ENCODE measurements around the gene SCTR. TPM values are rescaled to one million over a fixed set of nuclear protein-coding genes. Genes with fewer than 3 reads are reported as not detected.

Gene SCTR
- total and polyA plus RNA-seq, 4 donors, result 4.6 to 42.7 (median 28.0) TPM

- DNase-seq (no peak), ATAC-seq (ENCODE audit: insufficient read depth, low FRiP score) (no peak)
- Histone ChIP-seq H3K9ac (ENCODE audit: insufficient read depth in 1 of 2, low read length in 2 of 2) (no peak overlapping the region), H3K36me3 (ENCODE audit: control insufficient read depth in 4 of 4, insufficient read depth in 4 of 4, low read length in 4 of 4) (no peaks in the 10 kb centered on the region), H3K27ac (ENCODE audit: low read depth in 1 of 2, low read length in 1 of 2) (no peak overlapping the region), H3K9me3 (ENCODE audit: control insufficient read depth in 4 of 4, insufficient read depth in 3 of 4, low read length in 3 of 4) (no peaks in the 10 kb centered on the region), H3K27me3 (ENCODE audit: control insufficient read depth in 3 of 3, insufficient read depth in 3 of 3, low read length in 2 of 3) (no peaks in the 10 kb centered on the region), H3K4me3 (no peak overlapping the region), H3K4me1 (ENCODE audit: control insufficient read depth in 5 of 5, insufficient read depth in 5 of 5, low read length in 5 of 5) (peaks cover 0 to 2% (median 0%) of the 10 kb centered on the region in 5 donors)
- 64 to 76% methylated on average over 2 of the region's 2 CpGs for WGBS, 2 donors
- TF ChIP-seq CTCF (IDR thresholded peaks at IDR 0.05; ENCODE audit: control extremely low read depth, extremely low read depth), result no peak
Measured at GRCh38 chr2:119460076-119460475, 64.2 kb downstream of the SCTR start.

DNA sequence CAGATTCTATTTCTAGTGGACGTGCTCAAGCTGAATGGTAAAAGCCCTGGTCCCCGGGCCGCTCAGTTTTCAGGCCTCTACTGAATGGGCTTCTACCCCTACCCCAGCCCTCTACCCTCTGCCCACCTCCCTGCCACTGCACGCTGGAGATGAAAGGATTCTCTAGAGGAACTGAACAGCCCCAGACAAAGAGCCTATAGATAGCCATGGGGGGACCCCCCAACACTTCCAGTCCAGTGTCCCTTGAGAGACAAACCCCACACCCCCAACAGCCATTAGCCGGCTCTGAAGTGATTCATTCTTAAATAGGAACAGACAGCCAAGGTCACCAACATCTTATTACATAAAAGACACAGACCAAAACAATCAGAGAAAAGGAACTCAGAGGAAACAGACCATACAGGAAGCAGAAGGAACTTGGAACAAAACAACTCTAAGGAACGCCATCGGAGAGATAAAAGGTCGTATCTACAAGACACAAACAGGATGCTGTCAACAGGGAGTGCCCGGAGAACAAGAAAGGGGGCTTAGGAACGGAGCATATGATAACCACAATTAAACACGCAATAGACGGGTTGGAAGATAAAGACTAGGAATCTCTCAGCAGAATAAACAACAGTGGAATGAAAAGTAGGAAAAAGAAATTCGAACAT lies 69.1 kb downstream of the SCTR start:
- peaks cover 0 to 4% (median 0%) of the 10 kb centered on the region in 5 donors for H3K4me1 ChIP-seq (ENCODE audit: control insufficient read depth in 5 of 5, insufficient read depth in 5 of 5, low read length in 5 of 5)
- no peaks in the 10 kb centered on the region for H3K9me3 ChIP-seq (ENCODE audit: control insufficient read depth in 4 of 4, insufficient read depth in 3 of 4, low read length in 3 of 4)
- peak overlapping the region in 1 of 2 donors; percentile 59 for H3K27ac ChIP-seq (ENCODE audit: low read depth in 1 of 2, low read length in 1 of 2)
- no peaks in the 10 kb centered on the region for H3K27me3 ChIP-seq (ENCODE audit: control insufficient read depth in 3 of 3, insufficient read depth in 3 of 3, low read length in 2 of 3)
- no peak overlapping the region for H3K4me3 ChIP-seq
- no peak for TF ChIP-seq CTCF (IDR thresholded peaks at IDR 0.05; ENCODE audit: control extremely low read depth, extremely low read depth)
- 38 to 41% methylated on average over 13 of the region's 13 CpGs for WGBS, 2 donors
- H3K9ac ChIP-seq (ENCODE audit: insufficient read depth in 1 of 2, low read length in 2 of 2), result no peak overlapping the region
- DNase-seq (peak in 2 of 3 donors; percentile 35 to 60), ATAC-seq (ENCODE audit: insufficient read depth, low FRiP score) (no peak)
- H3K36me3 ChIP-seq (ENCODE audit: control insufficient read depth in 4 of 4, insufficient read depth in 4 of 4, low read length in 4 of 4), result peaks cover 0 to 2% (median 0%) of the 10 kb centered on the region in 4 donors

GRCh38 chr2:119453972-119454593 lies 70.2 kb downstream of the SCTR start:
- WGBS, 2 donors, result 69 to 71% methylated on average over 12 of the region's 12 CpGs
- Histone ChIP-seq H3K4me1 (ENCODE audit: control insufficient read depth in 5 of 5, insufficient read depth in 5 of 5, low read length in 5 of 5) (peaks cover 0 to 4% (median 0%) of the 10 kb centered on the region in 5 donors), H3K36me3 (ENCODE audit: control insufficient read depth in 4 of 4, insufficient read depth in 4 of 4, low read length in 4 of 4) (peaks cover 0 to 2% (median 0%) of the 10 kb centered on the region in 4 donors), H3K27me3 (ENCODE audit: control insufficient read depth in 3 of 3, insufficient read depth in 3 of 3, low read length in 2 of 3) (no peaks in the 10 kb centered on the region), H3K9me3 (ENCODE audit: control insufficient read depth in 4 of 4, insufficient read depth in 3 of 4, low read length in 3 of 4) (no peaks in the 10 kb centered on the region), H3K27ac (ENCODE audit: low read depth in 1 of 2, low read length in 1 of 2) (peak overlapping the region in 1 of 2 donors; percentile 62), H3K4me3 (no peak overlapping the region), H3K9ac (ENCODE audit: insufficient read depth in 1 of 2, low read length in 2 of 2) (no peak overlapping the region)
- TF ChIP-seq CTCF (IDR thresholded peaks at IDR 0.05; ENCODE audit: control extremely low read depth, extremely low read depth), result no peak
- DNase-seq (no peak), ATAC-seq (ENCODE audit: insufficient read depth, low FRiP score) (no peak)

Measured in lung (tissue), 12 donors.